Prostate gland (tissue), 2 donors: ENCODE results near the gene CRTC2.

ENCODE experiments used
- POLR2A ChIP-seq: fragments of 450-650 bp; IDR thresholded peaks from one replicate; pipeline ENCODE4 v1.6.1; 2016; ENCODE audit warnings: antibody characterized with exemption, mild to moderate bottlenecking
- TF ChIP-seq, protein P1 (sequence below), 4 experiments: fragments of 200-600 bp in 2 of 4; fragments of 450-650 bp in 2 of 4; sonication (generic) in 2 of 4; IDR thresholded peaks; 1 replicate in 3 of 4; 2 replicates in 1 of 4; pipeline ENCODE4 v1.5.1; 2016 to 2019; ENCODE audit warnings: antibody characterized with exemption in 4 of 4, mild to moderate bottlenecking in 2 of 4, moderate library complexity in 2 of 4

DNA sequence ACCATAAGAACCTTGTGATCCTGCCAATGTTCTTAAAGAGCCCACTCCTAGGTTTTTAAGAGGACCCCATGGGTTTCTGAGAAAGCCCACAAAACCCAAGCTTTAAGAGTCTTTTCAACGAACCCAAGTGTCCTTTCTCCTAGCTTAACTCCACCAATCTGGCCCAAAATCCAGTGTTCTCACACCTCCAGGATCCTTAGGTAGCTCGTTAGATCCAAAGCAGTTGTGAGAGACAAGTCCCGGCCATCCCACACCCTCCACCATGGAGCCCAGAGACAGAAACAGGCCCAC is 13.6 kb downstream of the CRTC2 start:
- TF ChIP-seq, protein P1, sequence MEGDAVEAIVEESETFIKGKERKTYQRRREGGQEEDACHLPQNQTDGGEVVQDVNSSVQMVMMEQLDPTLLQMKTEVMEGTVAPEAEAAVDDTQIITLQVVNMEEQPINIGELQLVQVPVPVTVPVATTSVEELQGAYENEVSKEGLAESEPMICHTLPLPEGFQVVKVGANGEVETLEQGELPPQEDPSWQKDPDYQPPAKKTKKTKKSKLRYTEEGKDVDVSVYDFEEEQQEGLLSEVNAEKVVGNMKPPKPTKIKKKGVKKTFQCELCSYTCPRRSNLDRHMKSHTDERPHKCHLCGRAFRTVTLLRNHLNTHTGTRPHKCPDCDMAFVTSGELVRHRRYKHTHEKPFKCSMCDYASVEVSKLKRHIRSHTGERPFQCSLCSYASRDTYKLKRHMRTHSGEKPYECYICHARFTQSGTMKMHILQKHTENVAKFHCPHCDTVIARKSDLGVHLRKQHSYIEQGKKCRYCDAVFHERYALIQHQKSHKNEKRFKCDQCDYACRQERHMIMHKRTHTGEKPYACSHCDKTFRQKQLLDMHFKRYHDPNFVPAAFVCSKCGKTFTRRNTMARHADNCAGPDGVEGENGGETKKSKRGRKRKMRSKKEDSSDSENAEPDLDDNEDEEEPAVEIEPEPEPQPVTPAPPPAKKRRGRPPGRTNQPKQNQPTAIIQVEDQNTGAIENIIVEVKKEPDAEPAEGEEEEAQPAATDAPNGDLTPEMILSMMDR (IDR thresholded peaks at IDR 0.05) = no peak
- TF ChIP-seq POLR2A = no peak
